ENCODE measurements around the gene GRIK3. TPM values are rescaled to one million over a fixed set of nuclear protein-coding genes. Genes with fewer than 3 reads are reported as not detected.

The GRIK3 gene
- total and polyA plus RNA-seq, 2 experiments from 2014 or later = 0.31 to 2.9 TPM

GRCh38 chr1:37032660-37033354, 1.5 kb downstream of the GRIK3 start (continued):
- no peak for TF ChIP-seq REST (IDR thresholded peaks at IDR 0.05; ENCODE audit: unreplicated experiment)
- TF ChIP-seq CREB1 (CRISPR knock-in tag; IDR thresholded peaks at IDR 0.05; ENCODE audit: low read depth) = no peak
- TF ChIP-seq ETS1 (IDR thresholded peaks at IDR 0.05) = no peak

GRCh38 chr1:37031871-37032270, 2.4 kb downstream of the GRIK3 start:
- H2AFZ ChIP-seq = no peak overlapping the region
- Mint-ChIP-seq H3K27ac (no peak overlapping the region), H3K27me3 (ENCODE audit: insufficient read depth, low read depth, poor library complexity) (peaks cover 61% of the 10 kb centered on the region), H3K36me3 (ENCODE audit: low read depth) (no peaks in the 10 kb centered on the region), H3K9me3 (no peaks in the 10 kb centered on the region; the same call in 2 of the 3 replicates), H3K4me3 (peak overlapping the region; percentile 73; the same call in 2 of the 3 replicates), H3K4me1 (peaks cover 44% of the 10 kb centered on the region)
- peaks cover 71% of the 10 kb centered on the region for H3K27me3 ChIP-seq (ENCODE audit: insufficient read depth)
- no peaks in the 10 kb centered on the region for H3K79me2 ChIP-seq (replicated peaks; ENCODE audit: insufficient read depth)
- peak overlapping the region; percentile 88; the same call in 1 of the 2 replicates for H3K4me2 ChIP-seq
- no peak for DNase-seq (ENCODE audit: low spot score)
- H3K4me1 ChIP-seq (ENCODE audit: insufficient read depth) = peaks cover 34% of the 10 kb centered on the region
- H3K36me3 ChIP-seq (ENCODE audit: insufficient read depth) = no peaks in the 10 kb centered on the region; the same call in 1 of the 2 replicates
- H3K9me2 ChIP-seq (ENCODE audit: insufficient read depth) = no peaks in the 10 kb centered on the region
- no peak for ATAC-seq
- H4K20me1 ChIP-seq (replicated peaks; ENCODE audit: insufficient read depth) = peaks cover 8% of the 10 kb centered on the region; the same call in 1 of the 2 replicates
- H3F3A ChIP-seq (replicated peaks; ENCODE audit: low read depth) = peaks cover 13% of the 10 kb centered on the region; the same call in 1 of the 2 replicates
- H3K27ac ChIP-seq (ENCODE audit: low read depth) = no peak overlapping the region
- TF ChIP-seq EZH2 (IDR thresholded peaks at IDR 0.05; ENCODE audit: low read depth, unreplicated experiment) (peak; percentile 9), POLR2AphosphoS5 (IDR thresholded peaks at IDR 0.05; ENCODE audit: low read depth) (no peak), ZNF114 (CRISPR knock-in tag; IDR thresholded peaks at IDR 0.05) (no peak), ETS1 (IDR thresholded peaks at IDR 0.05) (no peak), CREB1 (CRISPR knock-in tag; IDR thresholded peaks at IDR 0.05; ENCODE audit: low read depth) (no peak)
- H3K4me3 ChIP-seq = peak overlapping the region; percentile 63; the same call in 1 of the 2 replicates
